ENCODE measurements around the gene GLIS2.

Gene GLIS2

DNA sequence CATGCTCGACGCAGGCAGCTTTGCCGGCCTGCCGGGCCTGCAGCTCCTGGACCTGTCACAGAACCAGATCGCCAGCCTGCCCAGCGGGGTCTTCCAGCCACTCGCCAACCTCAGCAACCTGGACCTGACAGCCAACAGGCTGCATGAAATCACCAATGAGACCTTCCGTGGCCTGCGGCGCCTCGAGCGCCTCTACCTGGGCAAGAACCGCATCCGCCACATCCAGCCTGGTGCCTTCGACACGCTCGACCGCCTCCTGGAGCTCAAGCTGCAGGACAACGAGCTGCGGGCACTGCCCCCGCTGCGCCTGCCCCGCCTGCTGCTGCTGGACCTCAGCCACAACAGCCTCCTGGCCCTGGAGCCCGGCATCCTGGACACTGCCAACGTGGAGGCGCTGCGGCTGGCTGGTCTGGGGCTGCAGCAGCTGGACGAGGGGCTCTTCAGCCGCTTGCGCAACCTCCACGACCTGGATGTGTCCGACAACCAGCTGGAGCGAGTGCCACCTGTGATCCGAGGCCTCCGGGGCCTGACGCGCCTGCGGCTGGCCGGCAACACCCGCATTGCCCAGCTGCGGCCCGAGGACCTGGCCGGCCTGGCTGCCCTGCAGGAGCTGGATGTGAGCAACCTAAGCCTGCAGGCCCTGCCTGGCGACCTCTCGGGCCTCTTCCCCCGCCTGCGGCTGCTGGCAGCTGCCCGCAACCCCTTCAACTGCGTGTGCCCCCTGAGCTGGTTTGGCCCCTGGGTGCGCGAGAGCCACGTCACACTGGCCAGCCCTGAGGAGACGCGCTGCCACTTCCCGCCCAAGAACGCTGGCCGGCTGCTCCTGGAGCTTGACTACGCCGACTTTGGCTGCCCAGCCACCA lies 65.4 kb downstream of the GLIS2 start:
- no peak overlapping the region for H3K9ac ChIP-seq (ENCODE audit: insufficient read length)

DNA sequence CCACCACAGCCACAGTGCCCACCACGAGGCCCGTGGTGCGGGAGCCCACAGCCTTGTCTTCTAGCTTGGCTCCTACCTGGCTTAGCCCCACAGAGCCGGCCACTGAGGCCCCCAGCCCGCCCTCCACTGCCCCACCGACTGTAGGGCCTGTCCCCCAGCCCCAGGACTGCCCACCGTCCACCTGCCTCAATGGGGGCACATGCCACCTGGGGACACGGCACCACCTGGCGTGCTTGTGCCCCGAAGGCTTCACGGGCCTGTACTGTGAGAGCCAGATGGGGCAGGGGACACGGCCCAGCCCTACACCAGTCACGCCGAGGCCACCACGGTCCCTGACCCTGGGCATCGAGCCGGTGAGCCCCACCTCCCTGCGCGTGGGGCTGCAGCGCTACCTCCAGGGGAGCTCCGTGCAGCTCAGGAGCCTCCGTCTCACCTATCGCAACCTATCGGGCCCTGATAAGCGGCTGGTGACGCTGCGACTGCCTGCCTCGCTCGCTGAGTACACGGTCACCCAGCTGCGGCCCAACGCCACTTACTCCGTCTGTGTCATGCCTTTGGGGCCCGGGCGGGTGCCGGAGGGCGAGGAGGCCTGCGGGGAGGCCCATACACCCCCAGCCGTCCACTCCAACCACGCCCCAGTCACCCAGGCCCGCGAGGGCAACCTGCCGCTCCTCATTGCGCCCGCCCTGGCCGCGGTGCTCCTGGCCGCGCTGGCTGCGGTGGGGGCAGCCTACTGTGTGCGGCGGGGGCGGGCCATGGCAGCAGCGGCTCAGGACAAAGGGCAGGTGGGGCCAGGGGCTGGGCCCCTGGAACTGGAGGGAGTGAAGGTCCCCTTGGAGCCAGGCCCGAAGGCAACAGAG lies 66.3 kb downstream of the GLIS2 start:
- no peak overlapping the region for H3K4me3 ChIP-seq
- 0 out of 2 replicates have a peak overlapping the region, but pooled peaks have one; percentile 75 for H3K27ac ChIP-seq
- H3K36me3 ChIP-seq (ENCODE audit: insufficient read depth, low read length) = no peaks in the 10 kb centered on the region; the same call in 1 of the 2 replicates
- no peak for DNase-seq (ENCODE audit: low read depth, low spot score)
- TF ChIP-seq POLR2AphosphoS5 (IDR thresholded peaks at IDR 0.05; ENCODE audit: borderline replicate concordance, low read depth, low read length) (no peak), FOXP2 (optimal IDR thresholded peaks at IDR 0.05; ENCODE audit: control extremely low read depth, extremely low read length, insufficient read depth) (no peak), EZH2 (IDR thresholded peaks at IDR 0.05) (no peak)
- no peaks in the 10 kb centered on the region for H3K9me3 ChIP-seq (ENCODE audit: low read depth, low read length)
- H3K9ac ChIP-seq (ENCODE audit: insufficient read length) = no peak overlapping the region

More for the DNA sequence above, 65.4 kb downstream of the GLIS2 start:
- Histone ChIP-seq H3K36me3 (ENCODE audit: insufficient read depth, low read length) (no peaks in the 10 kb centered on the region; the same call in 1 of the 2 replicates), H3K4me3 (no peak overlapping the region), H3K27ac (no peak overlapping the region), H3K9me3 (ENCODE audit: low read depth, low read length) (no peaks in the 10 kb centered on the region)
- no peak for DNase-seq (ENCODE audit: low read depth, low spot score)
- TF ChIP-seq EZH2 (IDR thresholded peaks at IDR 0.05) (no peak), FOXP2 (optimal IDR thresholded peaks at IDR 0.05; ENCODE audit: control extremely low read depth, extremely low read length, insufficient read depth) (no peak), POLR2AphosphoS5 (IDR thresholded peaks at IDR 0.05; ENCODE audit: borderline replicate concordance, low read depth, low read length) (no peak)

DNA sequence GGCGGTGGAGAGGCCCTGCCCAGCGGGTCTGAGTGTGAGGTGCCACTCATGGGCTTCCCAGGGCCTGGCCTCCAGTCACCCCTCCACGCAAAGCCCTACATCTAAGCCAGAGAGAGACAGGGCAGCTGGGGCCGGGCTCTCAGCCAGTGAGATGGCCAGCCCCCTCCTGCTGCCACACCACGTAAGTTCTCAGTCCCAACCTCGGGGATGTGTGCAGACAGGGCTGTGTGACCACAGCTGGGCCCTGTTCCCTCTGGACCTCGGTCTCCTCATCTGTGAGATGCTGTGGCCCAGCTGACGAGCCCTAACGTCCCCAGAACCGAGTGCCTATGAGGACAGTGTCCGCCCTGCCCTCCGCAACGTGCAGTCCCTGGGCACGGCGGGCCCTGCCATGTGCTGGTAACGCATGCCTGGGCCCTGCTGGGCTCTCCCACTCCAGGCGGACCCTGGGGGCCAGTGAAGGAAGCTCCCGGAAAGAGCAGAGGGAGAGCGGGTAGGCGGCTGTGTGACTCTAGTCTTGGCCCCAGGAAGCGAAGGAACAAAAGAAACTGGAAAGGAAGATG lies 67.0 kb downstream of the GLIS2 start:
- no peak overlapping the region for H3K4me3 ChIP-seq
- H3K9ac ChIP-seq (ENCODE audit: insufficient read length) = no peak overlapping the region
- H3K36me3 ChIP-seq (ENCODE audit: insufficient read depth, low read length) = no peaks in the 10 kb centered on the region; the same call in 1 of the 2 replicates
- peak overlapping the region; percentile 75 for H3K27ac ChIP-seq
- H3K9me3 ChIP-seq (ENCODE audit: low read depth, low read length) = no peaks in the 10 kb centered on the region
- no peak for DNase-seq (ENCODE audit: low read depth, low spot score)
- TF ChIP-seq EZH2 (IDR thresholded peaks at IDR 0.05) = no peak
- TF ChIP-seq FOXP2 (optimal IDR thresholded peaks at IDR 0.05; ENCODE audit: control extremely low read depth, extremely low read length, insufficient read depth) = no peak
- no peak for TF ChIP-seq POLR2AphosphoS5 (IDR thresholded peaks at IDR 0.05; ENCODE audit: borderline replicate concordance, low read depth, low read length)

DNA sequence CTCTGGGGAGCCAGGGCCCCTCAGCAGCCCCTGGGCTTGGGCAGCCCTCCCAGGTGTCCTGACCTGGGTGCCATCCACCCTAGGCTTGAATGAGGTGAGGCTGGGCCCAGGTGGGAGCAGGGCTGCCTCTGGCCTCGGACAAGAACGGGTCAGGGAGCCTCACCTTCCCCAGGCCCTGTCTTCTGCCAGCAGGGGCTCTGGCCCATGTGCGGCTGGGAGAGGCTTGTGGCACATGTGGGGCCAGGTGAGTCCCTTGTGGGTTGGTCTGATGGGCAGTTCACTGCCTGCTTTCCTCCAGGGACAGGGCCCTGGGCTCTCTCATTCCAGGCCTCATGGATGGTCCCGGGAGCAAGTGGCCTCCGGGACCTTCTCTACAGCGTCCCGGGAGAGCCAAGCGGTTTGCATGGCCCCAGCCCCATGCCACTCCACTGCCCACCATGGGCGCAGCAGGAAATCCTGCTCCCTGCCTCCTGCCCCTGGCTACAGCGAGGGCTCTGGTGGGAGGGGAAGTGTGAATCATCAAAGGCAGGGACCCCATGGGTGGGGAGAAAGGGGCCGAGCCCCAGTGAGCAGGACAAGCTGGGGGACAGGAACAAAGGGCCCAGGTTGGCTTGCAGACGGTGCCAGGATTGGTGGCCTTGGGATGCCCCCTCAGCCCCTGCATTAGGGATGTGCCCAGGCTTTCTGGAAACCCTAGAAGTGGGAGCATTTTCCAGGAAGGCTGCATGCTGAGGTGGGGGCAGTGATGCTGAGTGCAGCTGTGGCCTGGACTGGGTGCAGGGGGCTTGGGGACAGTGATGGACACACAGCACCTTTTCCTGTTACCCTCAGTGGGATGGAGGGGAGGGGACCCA lies 68.0 kb downstream of the GLIS2 start:
- H3K27ac ChIP-seq = peak overlapping the region; percentile 75
- H3K36me3 ChIP-seq (ENCODE audit: insufficient read depth, low read length) = no peaks in the 10 kb centered on the region; the same call in 1 of the 2 replicates
- TF ChIP-seq EZH2 (IDR thresholded peaks at IDR 0.05) = no peak
- no peak for TF ChIP-seq POLR2AphosphoS5 (IDR thresholded peaks at IDR 0.05; ENCODE audit: borderline replicate concordance, low read depth, low read length)
- no peak for TF ChIP-seq FOXP2 (optimal IDR thresholded peaks at IDR 0.05; ENCODE audit: control extremely low read depth, extremely low read length, insufficient read depth)
- no peaks in the 10 kb centered on the region for H3K9me3 ChIP-seq (ENCODE audit: low read depth, low read length)
- peak overlapping the region; percentile 32 for H3K9ac ChIP-seq (ENCODE audit: insufficient read length)
- no peak for DNase-seq (ENCODE audit: low read depth, low spot score)
- H3K4me3 ChIP-seq = no peak overlapping the region

DNA sequence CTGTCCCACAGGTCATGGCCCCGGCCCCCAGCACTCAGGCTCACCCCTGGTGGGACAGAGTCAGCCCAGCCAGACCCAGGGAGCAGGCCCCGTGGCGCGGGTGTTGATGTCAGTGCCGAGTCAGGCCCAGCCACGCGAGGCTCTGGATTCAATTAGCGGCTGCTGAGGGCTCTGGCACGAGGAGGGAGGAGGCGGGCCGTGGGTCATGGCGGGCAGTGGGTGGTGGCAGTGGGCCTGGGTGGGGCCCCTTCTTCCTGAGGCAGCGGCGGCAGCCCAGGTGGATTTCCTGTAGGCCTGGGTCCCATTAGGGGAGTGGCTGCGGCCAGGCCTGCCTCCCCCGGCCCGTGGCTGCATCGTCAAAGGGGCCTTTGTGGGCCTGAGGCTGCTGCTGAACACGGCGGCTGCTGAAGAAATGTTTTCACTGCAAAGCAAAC lies 68.7 kb downstream of the GLIS2 start:
- TF ChIP-seq POLR2AphosphoS5 (IDR thresholded peaks at IDR 0.05; ENCODE audit: borderline replicate concordance, low read depth, low read length) = no peak
- TF ChIP-seq FOXP2 (optimal IDR thresholded peaks at IDR 0.05; ENCODE audit: control extremely low read depth, extremely low read length, insufficient read depth) = no peak
- TF ChIP-seq EZH2 (IDR thresholded peaks at IDR 0.05) = no peak
- Histone ChIP-seq H3K36me3 (ENCODE audit: insufficient read depth, low read length) (no peaks in the 10 kb centered on the region; the same call in 1 of the 2 replicates), H3K9ac (ENCODE audit: insufficient read length) (no peak overlapping the region), H3K9me3 (ENCODE audit: low read depth, low read length) (no peaks in the 10 kb centered on the region), H3K4me3 (peak overlapping the region; percentile 25; the same call in 1 of the 2 replicates), H3K27ac (peak overlapping the region; percentile 46; the same call in 1 of the 2 replicates)
- no peak for DNase-seq (ENCODE audit: low read depth, low spot score)

DNA sequence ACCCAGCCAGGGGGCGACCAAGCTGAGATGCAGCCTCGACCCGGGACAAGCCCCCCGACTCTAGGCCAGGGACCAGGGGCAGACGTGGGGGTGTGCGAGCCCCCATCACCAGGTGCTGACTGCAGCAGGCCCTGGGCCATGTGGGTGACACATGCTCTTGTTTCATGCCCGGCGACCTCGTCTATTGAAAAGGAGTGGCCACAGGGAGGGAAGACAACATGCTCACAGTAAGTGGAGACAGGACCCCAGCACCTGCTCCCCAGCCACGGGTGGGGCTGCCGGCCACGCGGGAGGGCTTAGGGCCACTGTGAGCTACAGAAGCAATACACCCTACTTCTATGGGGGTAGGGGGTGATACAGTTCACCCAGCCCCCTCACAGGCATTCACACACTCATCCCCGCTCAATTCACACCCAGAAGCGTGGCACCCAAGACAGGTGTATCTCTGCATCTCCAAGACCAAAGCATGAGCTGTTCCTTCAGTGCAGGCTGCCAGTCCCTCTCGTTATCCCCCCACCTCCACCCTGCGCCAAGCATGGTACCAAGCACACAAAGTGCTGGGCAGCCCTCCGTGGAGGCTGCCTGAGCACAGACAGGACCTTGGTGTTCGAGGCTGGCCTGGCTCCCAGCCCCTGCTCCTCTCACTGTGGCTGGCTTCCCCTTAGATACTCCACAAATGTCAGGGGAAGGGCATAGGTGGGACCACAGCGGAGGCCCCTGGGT lies 69.4 kb downstream of the GLIS2 start:
- DNase-seq (ENCODE audit: low read depth, low spot score) = no peak
- H3K36me3 ChIP-seq (ENCODE audit: insufficient read depth, low read length) = no peaks in the 10 kb centered on the region; the same call in 1 of the 2 replicates
- peak overlapping the region; percentile 18; the same call in 1 of the 2 replicates for H3K4me3 ChIP-seq
- H3K9me3 ChIP-seq (ENCODE audit: low read depth, low read length) = no peaks in the 10 kb centered on the region
- H3K27ac ChIP-seq = peak overlapping the region; percentile 73
- H3K9ac ChIP-seq (ENCODE audit: insufficient read length) = no peak overlapping the region
- no peak for TF ChIP-seq POLR2AphosphoS5 (IDR thresholded peaks at IDR 0.05; ENCODE audit: borderline replicate concordance, low read depth, low read length)
- no peak for TF ChIP-seq EZH2 (IDR thresholded peaks at IDR 0.05)
- no peak for TF ChIP-seq FOXP2 (optimal IDR thresholded peaks at IDR 0.05; ENCODE audit: control extremely low read depth, extremely low read length, insufficient read depth)
